MG63 (cell line): Measurements from ENCODE around the gene KLHL17. TPM values are rescaled to one million over a fixed set of nuclear protein-coding genes. Genes with fewer than 3 reads are reported as not detected.
"Not testable (repeated sequence)": the region's sequence is repeated elsewhere in the genome, so short reads cannot be mapped to it uniquely, and the experiment has no call there.

ENCODE experiments used
- DNase-seq: peaks from one replicate; pipeline ENCODE4 v3.0.0-alpha.2; 2020
- H3K27me3 ChIP-seq: fragments of 250-450 bp; sonication (Bioruptor Pico); 2 replicates; pipeline ENCODE4 v1.5.1; 2020; ENCODE audit warnings: mild to moderate bottlenecking, moderate library complexity
- H3K36me3 ChIP-seq: fragments of 250-450 bp; sonication (Bioruptor Pico); 2 replicates; pipeline ENCODE4 v1.5.1; 2020; ENCODE audit warnings: mild to moderate bottlenecking, moderate library complexity
- H3K4me3 ChIP-seq: fragments of 250-450 bp; sonication (Bioruptor Pico); 2 replicates; pipeline ENCODE4 v1.5.1; 2020; ENCODE audit warnings: mild to moderate bottlenecking, moderate library complexity
- H3K9me3 ChIP-seq: fragments of 250-450 bp; sonication (Bioruptor Pico); 2 replicates; pipeline ENCODE4 v1.5.1; 2020; ENCODE audit warnings: mild to moderate bottlenecking, moderate library complexity
- total RNA-seq: library from RNA; depleted of rRNA; stranded (reverse); fragments of >200 nt; shearing (Covaris generic); gene quantifications from 2 replicates; pipeline ENCODE4 v1.2.3, GENCODE V29; 2014; ENCODE audit warnings: low replicate concordance

Gene KLHL17
- total RNA-seq, 1 experiment from 2014 or later = 6.7 TPM

DNA sequence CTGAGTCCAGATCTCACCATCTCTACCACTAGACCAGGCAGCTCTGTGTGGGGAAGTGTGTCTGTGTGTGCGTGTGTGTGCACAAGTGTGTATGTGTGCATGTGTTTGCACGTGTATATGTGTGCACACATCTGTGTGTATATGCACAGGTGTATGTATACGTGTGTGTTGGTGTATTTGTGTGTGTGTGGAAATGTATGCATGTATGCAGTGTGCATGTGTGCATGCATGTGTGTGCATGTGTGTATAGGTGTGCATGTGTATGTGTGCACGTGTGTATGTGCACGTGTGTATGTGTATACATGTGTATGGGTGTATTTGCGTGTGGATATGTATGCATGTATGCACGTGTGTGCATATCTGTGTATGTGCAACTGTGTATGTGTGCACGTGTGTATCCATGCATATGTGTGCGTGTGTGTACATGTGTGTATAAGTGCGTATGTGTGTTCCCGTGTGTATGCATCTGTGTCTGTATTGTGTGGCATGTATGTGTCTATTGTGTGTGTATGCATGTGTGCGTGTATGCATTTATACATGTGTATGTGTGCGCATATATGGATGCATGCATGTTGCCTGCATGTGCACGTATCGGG lies 9.0 kb downstream of the KLHL17 start:
- DNase-seq = no peak
- Histone ChIP-seq H3K36me3 (no peaks in the 10 kb centered on the region; the same call in 1 of the 2 replicates), H3K4me3 (no peak overlapping the region), H3K9me3 (no peaks in the 10 kb centered on the region), H3K27me3 (no peaks in the 10 kb centered on the region)

DNA sequence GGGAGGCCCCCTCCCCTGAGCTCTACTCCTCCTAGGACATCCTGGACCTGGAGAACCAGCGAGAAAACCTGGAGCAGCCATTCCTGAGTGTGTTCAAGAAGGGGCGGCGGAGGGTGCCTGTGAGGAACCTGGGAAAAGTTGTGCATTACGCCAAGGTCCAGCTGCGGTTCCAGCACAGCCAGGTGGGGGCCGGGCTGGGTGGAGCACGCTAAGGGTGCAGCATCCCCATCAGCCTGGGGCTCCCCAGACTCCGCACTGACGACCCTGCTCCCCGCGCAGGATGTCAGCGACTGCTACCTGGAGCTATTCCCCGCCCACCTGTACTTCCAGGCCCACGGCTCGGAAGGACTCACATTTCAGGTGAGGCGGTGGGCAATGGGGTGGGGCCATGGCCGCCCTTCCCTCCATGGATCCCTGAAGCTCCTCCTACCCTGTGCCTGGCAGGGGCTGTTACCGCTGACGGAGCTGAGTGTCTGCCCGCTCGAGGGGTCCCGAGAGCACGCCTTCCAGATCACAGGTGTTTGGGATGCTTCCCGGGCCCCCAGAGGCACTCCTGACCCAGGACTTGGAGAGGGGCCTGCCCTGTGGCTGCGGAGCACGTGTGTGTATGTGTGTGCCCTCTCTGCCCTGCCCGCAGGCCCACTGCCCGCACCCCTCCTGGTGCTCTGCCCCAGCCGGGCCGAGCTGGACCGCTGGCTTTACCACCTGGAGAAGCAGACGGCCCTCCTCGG lies 10.0 kb downstream of the KLHL17 start:
- no peaks in the 10 kb centered on the region; the same call in 1 of the 2 replicates for H3K36me3 ChIP-seq
- H3K27me3 ChIP-seq = no peaks in the 10 kb centered on the region
- no peaks in the 10 kb centered on the region for H3K9me3 ChIP-seq
- H3K4me3 ChIP-seq = no peak overlapping the region
- DNase-seq = no peak

DNA sequence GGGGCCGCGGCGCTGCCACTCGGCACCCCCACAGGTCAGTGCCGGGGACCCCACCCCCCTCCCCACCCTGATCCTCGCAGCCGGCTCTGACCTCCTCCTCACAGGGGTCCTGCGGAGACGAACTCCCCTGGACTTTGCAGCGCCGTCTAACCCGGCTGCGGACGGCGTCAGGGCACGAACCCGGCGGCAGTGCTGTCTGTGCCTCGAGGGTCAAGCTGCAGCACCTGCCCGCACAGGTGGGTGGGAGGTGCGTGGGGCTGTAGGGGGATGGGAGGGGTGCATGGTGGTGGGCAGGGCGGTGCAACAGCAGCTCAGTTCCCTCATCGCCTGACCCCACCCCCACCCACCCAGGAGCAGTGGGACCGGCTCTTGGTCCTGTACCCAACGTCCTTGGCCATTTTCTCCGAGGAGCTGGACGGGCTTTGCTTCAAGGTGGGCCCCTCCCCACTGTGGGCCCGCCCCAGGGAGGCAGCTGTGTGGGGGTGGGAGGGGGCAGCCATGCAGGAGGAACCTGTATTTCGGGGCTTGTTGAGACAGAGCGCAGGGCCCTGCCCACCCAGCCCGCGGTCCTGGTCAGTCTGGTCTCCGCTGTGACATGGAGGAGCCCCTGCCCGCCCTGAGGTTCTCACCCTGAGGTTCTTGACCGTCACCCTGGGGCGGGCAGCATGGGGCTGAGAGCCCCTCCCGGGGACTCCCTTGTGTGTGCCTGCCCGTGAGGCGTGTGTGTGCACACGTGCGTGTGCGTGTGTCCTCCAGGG lies 10.8 kb downstream of the KLHL17 start:
- Histone ChIP-seq H3K9me3 (no peaks in the 10 kb centered on the region), H3K27me3 (no peaks in the 10 kb centered on the region), H3K4me3 (no peak overlapping the region), H3K36me3 (no peaks in the 10 kb centered on the region)
- no peak for DNase-seq

DNA sequence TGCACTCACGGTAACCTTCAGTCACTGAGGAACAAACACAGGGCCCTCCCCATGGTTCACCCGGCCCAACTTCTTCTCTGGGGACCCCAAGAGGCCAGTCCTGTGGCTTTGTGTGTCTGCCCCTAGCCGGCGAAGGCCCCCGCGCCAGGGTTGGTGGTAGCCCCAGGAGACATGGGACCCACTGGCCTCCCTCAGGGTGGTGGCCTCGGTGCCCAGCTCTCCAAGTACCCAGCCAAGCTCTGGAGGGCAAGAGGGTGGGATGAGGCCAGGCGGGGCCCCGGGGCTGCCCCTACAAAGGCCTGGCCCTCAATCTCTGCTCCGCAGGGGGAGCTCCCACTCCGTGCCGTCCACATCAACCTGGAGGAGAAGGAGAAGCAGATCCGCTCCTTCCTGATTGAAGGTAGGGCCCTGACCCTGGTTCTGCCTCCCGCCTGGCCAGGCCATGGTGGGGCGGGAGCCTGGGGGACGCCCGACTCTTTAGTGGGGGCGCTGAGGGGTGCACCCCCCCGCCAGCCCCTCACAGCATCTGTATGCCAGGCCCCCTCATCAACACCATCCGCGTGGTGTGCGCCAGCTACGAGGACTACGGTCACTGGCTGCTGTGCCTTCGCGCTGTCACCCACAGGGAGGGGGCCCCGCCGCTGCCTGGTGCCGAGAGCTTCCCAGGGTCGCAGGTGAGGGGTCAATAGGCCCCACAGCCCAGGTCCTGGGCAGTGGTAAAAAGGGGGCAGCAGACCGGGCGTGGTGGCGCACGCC lies 11.5 kb downstream of the KLHL17 start:
- Histone ChIP-seq H3K4me3 (no peak overlapping the region), H3K9me3 (no peaks in the 10 kb centered on the region), H3K36me3 (no peaks in the 10 kb centered on the region), H3K27me3 (no peaks in the 10 kb centered on the region)
- no peak for DNase-seq

DNA sequence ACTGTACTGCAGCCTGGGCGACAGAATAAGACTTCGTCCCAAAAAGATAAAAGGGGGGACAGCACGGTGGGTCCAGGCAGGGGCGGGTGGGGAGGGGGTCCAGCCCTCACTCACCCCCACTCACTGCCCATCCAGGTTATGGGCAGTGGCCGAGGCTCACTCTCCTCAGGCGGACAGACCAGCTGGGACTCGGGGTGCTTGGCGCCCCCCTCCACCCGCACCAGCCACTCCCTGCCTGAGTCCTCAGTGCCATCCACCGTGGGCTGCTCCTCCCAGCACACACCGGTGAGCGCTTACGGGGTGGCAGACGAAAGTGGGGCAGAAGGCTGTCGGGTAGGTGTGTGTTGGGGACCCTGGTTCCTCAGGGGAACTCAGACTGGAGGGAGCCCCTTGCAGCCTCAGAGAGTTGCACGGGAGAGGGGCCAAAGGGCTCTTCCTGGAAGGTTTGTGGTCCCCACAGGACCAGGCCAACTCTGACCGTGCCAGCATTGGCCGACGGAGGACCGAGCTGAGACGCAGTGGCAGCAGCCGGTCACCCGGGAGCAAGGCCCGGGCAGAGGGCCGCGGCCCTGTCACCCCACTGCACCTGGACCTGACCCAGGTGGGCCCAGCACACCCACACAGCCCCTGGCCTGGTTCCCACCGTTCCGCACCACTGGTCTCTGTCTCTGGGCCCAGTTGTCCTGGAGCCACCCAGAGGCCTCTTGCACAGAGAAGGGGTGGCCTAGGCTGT lies 12.5 kb downstream of the KLHL17 start:
- DNase-seq = no peak
- H3K36me3 ChIP-seq = no peaks in the 10 kb centered on the region
- no peak overlapping the region for H3K4me3 ChIP-seq
- no peaks in the 10 kb centered on the region for H3K27me3 ChIP-seq
- H3K9me3 ChIP-seq = no peaks in the 10 kb centered on the region

DNA sequence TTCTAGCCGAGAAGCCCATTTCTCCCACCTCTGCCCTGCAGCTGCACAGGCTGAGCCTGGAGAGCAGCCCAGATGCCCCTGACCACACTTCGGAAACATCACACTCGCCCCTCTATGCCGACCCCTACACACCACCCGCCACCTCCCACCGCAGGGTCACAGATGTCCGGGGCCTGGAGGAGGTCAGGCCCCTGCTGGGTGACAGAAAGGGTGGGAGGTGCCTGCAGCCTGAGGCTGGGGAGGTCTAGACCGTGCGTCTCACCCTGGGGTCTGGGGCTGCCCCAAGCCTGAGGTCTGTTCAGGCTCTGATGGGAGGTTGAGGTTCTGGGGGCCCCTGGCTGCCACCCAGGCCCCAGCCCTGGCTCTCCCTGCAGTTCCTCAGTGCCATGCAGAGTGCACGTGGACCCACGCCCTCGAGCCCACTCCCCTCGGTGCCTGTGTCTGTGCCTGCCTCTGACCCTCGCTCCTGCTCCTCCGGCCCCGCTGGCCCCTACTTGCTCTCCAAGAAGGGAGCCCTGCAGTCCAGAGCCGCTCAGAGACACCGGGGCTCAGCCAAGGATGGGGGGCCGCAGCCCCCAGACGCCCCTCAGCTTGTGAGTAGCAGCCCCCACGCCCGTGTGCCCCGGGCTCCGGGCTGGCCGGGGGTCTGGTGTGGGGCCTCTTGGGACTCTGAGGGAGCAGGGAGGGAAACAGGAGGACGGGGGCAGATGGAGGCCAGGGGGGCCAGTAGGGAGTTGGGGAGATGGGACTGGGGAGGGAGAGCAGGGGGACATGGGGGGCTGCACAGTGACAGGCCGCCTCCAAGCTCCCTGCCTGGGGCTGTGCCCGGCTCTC lies 13.3 kb downstream of the KLHL17 start:
- no peaks in the 10 kb centered on the region for H3K27me3 ChIP-seq
- DNase-seq = no peak

DNA sequence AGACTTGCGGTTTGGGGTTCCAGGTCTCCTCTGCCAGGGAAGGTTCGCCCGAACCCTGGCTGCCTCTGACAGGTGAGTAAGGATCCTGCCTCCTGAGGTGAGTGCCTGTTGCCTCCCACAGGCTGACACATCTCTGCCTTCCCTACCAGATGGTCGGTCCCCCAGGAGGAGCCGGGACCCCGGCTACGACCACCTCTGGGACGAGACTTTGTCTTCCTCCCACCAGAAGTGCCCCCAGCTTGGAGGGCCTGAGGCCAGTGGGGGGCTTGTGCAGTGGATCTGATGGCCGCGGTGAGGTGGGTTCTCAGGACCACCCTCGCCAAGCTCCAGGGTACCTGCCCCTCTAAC lies 13.9 kb downstream of the KLHL17 start:
- no peaks in the 10 kb centered on the region for H3K36me3 ChIP-seq
- no peak overlapping the region for H3K4me3 ChIP-seq
- DNase-seq = no peak

More for the DNA sequence above, 13.3 kb downstream of the KLHL17 start:
- H3K36me3 ChIP-seq = no peaks in the 10 kb centered on the region
- no peak overlapping the region for H3K4me3 ChIP-seq
- no peaks in the 10 kb centered on the region for H3K9me3 ChIP-seq

DNA sequence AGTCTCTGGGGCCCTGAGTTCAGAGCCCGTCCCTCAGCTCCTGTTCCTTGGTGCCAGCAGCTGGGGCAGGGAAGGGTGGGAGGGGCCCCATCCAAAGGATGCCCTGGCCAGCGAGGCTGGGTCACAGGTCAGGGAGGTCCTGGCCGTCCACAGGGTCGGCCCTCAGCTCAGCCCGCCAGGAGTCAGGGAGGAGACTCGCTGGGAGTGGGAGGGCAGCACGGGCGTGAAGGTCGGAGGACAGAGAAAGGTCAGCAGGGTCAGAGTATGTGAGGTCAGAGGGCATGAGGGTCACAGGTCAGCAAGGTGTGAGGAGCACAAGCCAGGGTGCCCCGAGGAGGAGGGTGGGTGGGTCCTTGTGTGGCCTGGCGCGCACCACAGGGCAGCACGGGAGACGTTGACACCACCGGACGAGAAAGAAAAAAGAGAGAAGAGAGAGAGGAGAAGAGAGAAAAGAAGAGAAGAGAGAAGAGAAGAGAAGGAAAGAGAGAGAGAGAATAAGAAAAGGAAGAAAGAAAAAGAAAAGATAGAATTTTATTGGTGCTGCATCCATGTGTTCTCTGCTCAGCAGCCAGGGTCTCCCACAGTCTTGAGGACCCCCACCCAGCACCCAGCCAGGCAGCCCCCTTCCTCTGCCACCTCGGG lies 14.4 kb downstream of the KLHL17 start:
- DNase-seq = no peak
- H3K36me3 ChIP-seq = no peaks in the 10 kb centered on the region
- no peaks in the 10 kb centered on the region for H3K9me3 ChIP-seq
- H3K4me3 ChIP-seq = no peak overlapping the region
- no peaks in the 10 kb centered on the region for H3K27me3 ChIP-seq

More for the DNA sequence above, 13.9 kb downstream of the KLHL17 start:
- no peaks in the 10 kb centered on the region for H3K27me3 ChIP-seq
- H3K9me3 ChIP-seq = no peaks in the 10 kb centered on the region

DNA sequence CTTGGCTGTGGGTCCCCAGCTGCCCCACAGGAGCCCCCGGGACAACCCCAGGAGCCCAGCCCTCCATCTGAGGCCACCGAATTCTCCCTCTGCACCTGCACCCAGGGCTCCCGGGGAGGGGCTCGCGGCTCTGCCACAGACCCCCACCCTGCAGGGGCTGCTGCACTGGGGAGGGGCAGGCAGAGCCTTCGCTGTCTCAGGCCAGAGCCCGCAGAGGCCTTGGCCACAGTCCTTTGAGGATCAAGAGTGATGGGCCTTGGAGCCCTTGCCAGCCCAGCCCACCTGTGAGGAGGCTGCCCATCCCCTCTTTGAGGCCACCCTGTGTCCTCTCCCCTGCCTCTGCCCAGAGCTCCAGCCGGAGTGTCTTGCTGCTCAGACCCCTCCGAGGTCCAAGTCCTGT lies 15.0 kb downstream of the KLHL17 start:
- Histone ChIP-seq H3K4me3 (no peak overlapping the region; the same call in 1 of the 2 replicates), H3K27me3 (no peaks in the 10 kb centered on the region), H3K9me3 (no peaks in the 10 kb centered on the region), H3K36me3 (no peaks in the 10 kb centered on the region)
- DNase-seq = no peak

DNA sequence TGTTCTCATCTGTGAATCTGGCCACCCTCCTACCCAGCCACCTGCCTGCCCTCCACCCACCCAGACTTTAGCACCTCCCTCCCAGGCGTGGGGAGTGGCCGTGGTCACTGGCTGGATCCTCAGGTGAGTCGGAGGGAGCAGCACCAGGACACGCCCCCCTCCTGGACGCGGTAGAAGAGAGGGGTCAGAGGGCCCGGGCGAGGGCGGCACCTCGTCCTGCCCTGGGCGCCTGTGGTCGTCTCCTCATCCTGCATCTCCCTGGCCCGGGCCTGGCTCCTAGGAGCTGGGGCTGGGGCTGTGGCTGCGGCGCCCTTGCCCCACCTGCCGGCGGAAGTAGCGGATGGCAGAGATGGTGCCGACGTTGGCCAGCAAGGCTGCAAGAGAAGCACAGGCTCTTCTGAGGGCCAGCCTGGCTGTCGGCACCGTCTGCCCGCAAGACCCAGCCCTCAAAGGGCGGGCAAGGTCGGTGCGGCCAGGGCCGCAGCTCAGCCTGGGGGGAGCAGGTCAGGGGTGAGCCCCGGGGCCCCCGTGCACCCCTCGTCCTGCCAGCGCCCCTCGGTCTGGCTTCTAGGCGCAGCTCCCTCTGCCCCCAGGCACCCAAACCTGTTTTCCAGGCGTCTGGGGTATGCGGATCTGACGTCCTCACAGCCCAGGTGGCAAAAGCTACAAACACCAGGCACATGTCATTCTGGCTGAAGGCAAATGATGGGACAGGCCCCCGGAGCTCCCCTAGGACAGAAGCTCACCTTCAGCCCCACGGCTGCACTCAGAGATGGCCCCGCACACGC lies 15.7 kb downstream of the KLHL17 start:
- Histone ChIP-seq H3K36me3 (no peaks in the 10 kb centered on the region), H3K4me3 (peak overlapping the region; percentile 48)

DNA sequence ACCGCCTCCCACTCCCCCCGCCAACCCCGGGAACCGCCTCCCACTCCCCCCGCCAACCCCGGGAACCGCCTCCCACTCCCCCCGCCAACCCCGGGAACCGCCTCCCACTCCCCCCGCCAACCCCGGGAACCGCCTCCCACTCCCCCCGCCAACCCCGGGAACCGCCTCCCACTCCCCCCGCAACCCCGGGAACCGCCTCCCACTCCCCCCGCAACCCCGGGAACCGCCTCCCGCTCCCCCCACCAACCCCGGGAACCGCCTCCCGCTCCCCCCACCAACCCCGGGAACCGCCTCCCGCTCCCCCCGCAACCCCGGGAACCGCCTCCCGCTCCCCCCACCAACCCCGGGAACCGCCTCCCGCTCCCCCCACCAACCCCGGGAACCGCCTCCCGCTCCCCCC lies 16.4 kb downstream of the KLHL17 start:
- DNase-seq = peak; percentile 42
- H3K27me3 ChIP-seq, H3K9me3 ChIP-seq, H3K4me3 ChIP-seq, H3K36me3 ChIP-seq: not testable (repeated sequence)

More for the DNA sequence above, 15.7 kb downstream of the KLHL17 start:
- peak; percentile 79 for DNase-seq
- Histone ChIP-seq H3K9me3 (no peaks in the 10 kb centered on the region), H3K27me3 (no peaks in the 10 kb centered on the region)

DNA sequence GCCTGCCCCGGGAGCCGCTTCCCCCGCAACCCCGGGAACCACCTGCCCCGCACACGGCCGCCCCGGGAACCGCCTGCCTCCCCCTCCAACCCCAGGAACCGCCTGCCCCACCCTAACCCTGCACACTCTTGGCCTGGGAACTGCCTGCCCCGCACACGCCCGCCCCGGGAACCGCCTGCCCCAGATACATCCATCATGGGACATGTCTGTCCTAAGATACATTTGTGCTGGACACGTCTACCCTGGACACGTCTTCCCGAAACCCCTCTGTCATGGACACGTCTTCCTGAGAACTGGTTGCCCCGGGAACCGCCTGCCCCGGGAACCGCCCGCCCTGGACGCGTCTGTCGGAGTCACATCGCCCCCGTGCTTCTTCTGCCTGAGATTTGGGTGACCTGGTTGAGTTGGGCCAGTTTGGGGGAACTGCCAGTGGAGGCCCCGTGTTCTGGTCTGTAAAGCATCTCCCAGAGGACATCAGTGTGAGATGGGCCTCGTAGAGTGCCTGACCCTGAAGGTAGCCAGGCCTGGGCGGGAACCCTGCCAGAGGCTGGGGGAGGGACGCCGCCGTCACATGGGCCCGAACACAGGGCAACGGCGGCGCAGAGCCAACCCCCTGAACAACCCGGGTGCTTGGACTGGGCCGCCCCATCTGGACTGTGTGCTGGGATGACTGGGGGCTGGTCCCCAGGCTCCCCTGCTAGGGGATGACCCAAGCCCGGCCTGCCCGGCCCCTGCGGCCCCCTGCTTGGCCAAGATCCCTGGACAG lies 17.9 kb downstream of the KLHL17 start:
- peak; percentile 22 for DNase-seq

DNA sequence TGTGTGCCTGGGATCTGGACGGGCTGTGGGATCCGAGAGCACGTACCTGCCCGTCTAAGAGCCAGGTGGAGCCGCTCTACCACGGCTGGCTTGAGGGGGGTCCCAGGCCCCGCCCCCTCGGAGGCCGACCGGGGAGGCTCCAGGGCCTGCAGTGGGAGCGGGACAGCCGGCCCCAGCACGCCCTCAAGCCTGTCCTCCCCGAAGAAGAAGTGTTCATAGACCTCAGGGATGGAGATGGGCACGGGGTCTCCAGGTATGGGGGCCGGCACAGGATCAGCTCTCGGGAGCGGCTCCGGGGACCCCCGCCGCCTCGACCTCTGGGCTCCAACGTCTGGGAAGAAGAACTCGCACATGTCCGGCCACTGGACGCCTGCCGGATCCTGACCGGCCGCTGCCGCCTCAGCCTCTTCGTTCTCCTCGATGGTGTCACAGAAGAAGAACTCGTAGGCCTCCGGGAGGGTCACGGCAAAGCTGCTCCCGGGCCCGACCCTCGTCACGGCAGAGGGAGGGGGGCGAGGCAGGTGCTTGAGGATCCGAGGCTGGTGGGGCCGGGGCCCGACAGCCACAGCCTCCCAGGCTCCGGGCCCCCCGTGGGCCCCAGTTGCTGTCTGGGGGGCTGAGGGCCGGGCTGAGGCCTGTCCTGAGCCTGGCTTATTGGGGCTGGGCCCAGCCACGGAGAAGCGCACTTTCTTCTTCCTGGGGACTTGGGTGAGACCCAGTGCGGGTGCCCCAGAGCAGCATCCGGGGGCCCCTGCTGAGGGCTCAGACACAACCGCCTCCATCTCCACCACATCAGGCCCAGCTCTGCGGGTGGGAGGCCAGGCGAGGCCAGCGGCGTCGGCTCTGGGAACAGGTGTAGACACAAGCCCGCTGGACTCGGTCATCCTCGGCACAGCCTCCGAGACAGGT lies 18.7 kb downstream of the KLHL17 start:
- Histone ChIP-seq H3K36me3 (no peaks in the 10 kb centered on the region), H3K9me3 (no peaks in the 10 kb centered on the region), H3K27me3 (no peaks in the 10 kb centered on the region), H3K4me3 (no peak overlapping the region)
- DNase-seq = no peak

More for the DNA sequence above, 17.9 kb downstream of the KLHL17 start:
- Histone ChIP-seq H3K36me3 (no peaks in the 10 kb centered on the region), H3K27me3 (no peaks in the 10 kb centered on the region), H3K4me3 (no peak overlapping the region), H3K9me3 (no peaks in the 10 kb centered on the region)
